HG03439 (cell line): ENCODE data around the gene FAM53A.
"Not testable (repeated sequence)": the region's sequence is repeated elsewhere in the genome, so short reads cannot be mapped to it uniquely, and the experiment has no call there.

ENCODE experiments used
- ATAC-seq: cut with Tn5 transposase; IDR thresholded peaks from one replicate; pipeline ENCODE4 v1.9.1; 2021; ENCODE audit warnings: mild to moderate bottlenecking, moderate library complexity; ENCODE audit not compliant: unreplicated experiment

Gene FAM53A

DNA sequence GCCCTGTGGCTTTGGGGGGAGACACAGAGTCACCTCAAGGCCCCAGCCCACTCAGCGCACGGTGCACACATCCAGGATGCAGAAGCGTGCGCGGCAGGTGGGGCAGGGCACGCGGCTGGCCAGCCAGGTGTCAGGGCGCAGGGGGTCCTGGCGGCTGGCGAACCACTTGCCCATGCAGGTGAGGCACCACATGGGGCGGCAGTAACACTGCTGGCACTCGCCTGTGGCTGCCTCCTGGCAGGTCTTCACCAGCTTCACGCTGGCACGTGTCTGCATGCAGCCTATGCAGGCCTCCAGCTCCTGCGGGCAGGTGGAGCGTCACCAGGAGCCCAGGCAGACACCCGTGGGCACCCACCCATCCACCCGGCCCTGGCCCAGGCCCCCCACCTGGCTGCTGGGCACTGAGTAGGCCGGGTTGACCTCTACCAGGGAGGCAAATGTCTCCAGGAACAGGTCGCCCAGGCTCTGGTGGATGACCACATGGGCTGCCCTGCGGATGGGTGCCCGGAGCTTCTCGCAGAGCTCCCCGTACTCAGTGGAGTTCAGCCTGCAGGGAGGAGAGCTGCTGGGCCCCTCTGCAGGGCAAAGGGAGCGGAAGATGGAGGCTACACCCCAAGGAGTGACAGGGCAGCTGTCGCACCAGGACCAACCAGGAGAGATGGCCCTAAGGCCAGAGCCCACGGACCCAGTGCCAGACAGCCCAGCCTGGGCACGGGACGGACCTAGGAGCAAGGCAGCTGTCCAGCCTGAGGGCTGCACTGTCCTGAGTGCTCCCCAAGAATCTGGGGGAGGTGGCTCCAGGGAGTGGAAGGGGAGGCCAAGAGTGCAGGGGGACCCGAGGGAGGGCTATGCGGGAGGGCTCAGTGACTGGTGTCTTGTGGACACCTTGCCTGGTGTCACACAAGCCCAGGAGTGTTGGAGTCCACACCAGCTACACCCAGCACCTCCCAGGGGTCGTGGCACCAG lies 33.3 kb upstream of the FAM53A start:
- no peak for ATAC-seq

DNA sequence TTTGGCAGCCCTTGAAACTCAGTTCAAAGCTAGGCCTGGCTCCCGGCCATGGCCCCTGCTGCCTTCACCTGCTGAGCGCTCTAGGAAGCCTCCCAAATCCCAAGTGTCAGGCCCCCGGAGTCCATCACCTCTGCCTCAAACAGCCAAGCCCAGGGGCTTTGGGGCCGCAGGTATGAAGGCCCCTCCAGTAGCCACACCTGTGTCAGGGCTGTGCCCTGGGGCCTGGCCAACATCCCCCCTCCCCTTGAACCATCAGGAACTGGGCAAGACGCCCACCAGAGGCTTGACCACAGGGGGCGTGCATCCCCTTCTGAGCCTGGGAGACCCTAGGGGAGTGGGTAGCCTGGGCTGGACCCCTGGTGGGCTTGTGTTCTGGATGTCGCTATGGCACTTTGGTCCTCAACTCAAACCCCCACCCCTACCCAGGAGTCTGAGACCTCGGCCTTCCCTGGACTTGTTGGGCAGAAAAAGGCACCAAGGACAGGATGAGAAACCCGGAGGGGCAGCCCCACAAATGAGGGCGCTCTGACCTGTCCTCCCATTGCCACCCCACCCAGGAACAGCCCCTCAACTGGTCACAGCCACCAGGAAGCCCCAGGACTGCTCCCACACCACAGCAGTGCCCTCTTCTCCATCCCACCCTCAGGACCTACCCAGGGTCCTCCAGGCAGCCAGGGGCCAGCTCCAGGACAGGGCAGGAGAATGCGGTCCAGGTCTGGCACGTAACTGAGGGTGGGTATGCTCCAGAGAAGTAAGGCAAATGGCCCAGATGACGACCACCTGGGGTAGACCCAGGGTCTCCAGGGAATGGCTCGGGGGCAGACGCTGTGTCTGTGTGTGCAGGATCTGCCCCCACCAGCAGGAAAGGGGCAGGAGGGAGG lies 32.2 kb upstream of the FAM53A start:
- ATAC-seq: no peak

DNA sequence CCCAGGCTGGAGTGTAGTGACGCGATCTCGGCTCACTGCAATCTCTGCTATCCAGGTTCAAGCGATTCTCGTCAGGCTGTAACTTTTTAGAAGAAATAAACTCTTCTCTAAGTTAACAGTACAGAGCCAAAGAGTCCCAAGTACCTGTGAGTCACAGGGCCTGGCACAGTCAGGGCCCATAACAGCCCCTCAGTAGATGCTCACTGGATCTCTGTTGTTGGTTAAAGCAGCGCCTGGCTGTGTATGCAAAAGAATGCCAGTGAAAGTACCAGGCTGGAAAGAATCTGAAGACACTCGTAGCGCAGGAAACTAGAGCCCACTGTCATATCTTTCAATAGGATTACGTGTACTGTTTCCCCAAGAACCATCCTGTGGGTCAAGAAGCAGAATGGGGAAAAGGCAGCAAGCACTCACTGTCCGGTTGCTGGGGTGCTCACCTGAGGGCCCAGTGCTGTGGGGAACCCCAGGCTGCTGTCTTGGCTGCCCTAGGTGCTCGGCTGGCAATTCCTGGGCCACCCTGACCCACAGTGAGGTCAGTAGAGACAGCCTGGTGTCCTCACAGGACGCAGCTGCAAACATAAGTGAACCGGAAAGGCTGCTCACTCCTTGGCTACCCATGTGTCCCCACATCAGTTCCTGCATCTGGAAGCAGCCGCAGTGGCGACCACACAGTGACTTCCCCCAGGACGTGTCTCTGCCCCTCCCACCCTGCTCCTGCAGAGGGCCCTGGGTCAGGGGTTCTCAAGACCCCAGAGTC lies 31.1 kb upstream of the FAM53A start:
- no peak for ATAC-seq

DNA sequence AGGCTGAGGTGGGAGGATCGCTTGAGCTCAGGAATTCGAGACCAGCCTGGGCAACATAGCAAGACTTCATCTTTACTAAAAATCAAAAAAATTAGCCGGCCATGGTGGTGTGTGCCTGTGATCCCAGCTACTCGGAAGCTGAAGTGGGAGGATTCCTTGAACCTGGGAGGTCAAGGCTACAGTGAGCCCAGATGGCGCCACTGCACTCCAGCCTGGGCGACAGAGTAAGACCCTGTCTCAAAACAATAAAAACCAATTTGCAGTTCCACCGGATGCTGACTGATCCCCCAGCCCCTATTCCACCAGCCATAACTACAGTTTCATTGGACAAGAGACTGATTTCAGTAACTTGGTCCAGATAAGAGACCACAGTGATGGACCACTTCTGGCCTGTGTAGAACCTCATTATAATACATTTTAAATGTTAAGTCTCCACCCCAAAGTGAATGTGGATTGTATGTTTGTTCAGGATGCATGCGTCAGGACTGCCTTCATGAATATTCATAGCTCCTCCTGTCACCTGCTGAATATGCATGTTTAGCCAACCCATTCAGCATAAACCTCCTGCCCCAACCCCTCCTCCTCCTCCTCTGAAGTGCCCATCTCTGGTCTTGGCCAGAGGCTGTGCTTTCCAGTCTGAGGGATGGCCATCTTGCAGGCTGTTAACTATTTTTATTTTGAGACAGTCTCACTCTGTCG lies 30.3 kb upstream of the FAM53A start:
- no peak for ATAC-seq

DNA sequence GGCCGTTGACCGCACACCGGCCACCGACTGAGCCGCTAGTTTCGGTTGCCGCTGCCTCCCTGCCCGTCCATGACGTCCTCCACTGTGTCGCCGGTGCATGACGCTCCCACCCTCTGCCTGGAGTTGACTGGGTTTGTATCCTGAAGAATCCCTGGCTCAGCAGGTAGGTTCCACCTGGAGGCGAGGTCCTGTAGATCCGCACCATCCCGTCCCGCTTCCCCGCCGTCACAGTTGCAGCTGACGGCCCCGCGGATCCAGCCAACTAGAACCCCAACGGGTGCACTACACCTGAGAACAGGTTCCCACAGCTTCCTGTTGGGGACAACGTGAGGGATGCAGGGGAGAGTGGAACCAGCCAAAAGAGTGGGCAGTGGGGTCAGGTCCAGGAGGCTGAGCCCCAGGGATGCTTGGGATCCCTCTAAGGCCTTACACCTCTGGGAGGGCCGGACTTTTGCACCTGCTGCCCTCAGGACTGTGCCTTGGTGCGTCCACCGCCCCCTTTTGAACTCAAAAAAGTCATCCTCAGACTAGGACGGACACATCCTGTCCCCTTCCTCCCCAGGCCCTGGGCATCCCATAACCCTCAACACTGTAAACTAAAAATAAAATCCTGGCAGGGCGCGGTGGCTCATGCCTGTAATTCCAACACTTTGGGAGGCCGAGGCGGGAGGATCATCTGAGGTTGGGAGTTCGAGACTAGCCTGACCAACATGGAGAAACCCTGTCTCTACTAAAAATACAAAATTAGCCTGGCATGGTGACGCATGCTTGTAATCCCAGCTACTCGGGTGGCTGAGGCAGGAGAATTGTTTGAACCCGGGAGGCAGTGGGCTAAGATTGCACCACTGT lies 29.1 kb upstream of the FAM53A start:
- ATAC-seq: peak; percentile 17

DNA sequence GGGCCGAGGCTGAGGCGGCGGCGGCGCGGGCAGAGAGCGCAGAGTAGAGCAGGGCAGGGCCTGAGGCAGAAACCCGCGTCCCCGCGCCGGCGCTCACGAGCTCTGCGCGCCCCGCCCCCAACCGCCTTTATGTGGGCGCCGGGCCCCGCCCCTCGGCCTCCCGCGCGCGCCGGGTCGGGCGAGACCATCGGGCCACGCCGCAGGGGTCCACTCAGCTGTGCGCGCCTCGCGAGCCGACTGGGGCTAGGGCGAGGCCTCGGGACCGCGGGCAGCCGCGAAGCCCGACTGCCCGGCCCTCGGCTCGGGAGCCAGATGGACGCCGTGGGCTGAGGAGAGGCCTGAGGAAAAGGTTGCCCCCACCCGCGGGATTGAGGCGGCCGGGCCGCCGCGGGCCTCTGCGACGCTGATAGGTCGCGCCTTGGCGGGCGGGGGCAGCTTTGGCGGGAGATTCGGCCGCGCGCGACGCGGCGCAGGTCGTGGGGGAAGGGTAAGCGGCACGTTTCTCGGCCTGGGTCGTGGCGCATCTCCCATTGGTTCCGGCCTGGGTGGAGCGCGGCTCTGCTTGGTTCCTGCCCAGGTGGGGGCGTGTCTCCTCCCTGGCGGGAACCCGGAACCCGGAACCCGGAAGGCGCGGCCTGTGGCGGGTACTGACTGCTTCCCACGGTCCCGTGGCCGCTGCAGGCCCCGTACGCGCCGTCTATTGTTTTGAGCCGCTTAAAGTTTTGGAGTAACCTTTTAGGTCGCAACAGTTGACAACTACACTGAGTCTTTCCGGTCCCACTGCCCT lies 28.3 kb upstream of the FAM53A start, which contains the start of gene SLBP:
Gene SLBP (minus strand): TSS at position 104 of the 787 bp plus-strand sequence. CDS start 131 bp downstream, outside the sequence.
- peak; percentile 72 for ATAC-seq

DNA sequence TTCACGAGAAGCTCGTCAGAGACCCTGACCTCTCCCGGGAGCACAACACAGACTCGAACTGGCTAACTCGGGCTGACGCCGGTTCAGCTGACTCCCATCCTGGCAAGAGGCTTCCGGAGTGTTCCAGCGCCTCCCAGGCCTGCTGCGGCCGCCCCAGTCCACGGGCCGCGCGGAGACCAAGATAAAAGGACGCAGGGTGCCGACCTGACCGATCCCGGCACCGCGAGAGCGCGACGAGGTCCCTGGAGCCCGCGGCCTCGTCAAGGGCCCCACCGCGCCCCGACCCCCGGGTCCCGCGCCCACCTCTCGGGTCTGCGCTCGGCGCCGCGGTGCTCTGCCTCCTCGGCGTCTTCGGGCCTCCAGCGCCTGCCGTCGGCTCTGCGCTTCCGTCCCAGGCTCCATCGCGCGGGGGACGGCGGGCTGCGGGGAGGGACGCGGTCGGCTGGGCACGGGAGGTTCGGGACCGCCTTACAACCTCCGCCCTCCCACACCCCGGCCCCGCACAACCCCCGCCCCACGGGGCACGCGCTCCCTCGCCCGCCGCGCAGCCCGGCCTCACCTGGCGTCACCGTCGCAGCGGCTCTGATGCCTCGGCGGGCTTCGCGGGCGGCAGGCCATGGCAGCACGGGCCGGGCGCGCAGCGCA lies 27.6 kb upstream of the FAM53A start:
- peak; percentile 10 for ATAC-seq

DNA sequence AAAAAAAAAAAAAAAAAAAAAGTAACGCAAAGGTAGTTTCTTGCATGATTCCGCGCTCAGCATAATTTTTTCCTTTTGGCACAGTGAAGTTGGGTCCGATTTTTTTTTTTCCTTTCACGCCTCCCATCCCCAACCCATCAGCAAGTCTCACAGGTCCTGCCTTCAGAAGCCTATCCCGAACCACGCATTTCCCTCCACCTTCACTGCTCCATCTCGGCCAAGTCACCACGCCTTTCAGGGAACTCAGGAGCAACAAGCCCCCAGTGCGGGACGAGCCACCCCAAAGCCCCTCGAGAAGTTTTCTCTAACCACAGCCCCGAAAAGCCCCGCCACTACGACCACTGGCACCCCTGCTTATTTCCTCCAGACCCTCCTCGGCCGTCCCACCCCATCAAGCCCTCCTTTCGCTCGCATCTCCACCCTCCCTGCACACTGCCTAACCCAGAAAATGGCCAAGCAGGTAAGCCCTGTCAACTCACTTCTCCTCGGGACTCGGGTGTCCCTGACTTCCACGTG lies 27.0 kb upstream of the FAM53A start:
- ATAC-seq: no peak

DNA sequence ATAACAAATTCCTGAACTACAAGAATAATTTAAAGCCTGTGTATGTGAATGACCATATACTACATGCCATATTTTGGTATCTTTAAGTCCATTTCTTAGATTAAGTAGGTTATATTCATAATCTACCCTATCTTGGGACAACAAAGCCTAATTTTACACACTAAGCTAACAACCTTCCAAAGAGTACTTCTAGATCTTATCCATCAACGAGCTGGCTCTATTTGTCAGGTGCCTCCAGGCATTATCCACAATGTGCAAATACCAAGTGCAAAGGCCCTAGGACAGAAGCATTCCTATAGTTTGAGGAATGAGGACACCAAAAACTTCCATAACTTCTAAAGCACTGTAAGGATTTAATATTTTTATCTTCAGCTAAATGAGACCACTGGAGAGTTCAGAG lies 24.5 kb upstream of the FAM53A start:
- no peak for ATAC-seq

DNA sequence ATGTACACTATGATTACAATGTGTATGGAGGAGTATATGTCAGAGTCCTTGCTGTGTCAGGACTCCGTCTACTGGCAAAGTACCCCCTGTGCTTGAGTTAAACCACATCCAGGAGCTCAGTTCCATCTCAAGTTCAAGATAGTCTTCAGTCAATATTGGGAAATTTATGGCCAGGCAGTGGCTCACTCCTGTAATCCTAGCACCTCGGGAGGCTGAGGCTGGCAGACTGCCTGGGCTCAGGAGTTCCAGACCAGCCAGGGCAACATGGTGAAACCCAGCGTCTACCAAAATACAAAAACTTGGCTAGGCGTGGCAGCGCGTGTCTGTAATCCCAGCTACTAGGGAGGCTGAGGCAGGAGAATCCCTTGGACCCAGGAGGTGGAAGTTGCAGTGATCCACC lies 22.2 kb upstream of the FAM53A start:
- ATAC-seq: no peak

DNA sequence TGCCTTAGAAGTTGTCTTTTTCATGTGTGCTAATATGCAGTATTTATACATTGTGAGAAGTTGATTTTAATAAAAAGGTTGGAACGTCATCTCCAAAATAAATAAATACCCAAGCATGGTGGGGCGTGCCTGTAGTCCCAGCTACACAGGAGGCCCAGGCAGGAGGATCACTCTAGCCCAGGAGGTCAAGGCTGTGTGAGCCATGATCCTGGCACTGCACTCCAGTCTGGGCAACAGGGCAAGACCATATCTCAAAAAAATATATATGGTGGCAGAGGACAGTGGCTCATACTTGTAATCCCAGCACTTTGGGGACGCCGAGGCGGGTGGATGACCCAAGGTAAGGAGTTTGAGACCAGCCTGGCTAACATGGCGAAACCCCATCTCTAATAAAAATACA lies 21.6 kb upstream of the FAM53A start:
- ATAC-seq: no peak

DNA sequence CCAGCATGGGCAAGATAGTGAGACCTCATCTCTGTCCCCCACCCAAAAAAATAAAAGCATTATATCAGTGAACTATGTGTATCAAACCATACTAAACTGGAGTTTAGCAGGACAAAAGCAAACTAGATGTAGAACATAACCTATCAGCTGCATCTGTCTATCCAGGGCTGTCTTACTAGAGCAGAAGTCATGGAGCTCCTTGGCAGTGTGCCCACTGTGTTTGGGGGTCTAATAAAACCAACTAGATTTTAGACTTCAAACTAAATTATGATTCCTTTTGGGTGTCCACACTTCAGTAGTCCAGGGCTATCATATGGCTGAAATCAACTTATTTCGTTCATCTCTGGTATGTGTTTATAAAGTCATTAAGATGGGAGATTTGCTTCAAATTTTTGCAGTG lies 19.8 kb upstream of the FAM53A start:
- no peak for ATAC-seq

DNA sequence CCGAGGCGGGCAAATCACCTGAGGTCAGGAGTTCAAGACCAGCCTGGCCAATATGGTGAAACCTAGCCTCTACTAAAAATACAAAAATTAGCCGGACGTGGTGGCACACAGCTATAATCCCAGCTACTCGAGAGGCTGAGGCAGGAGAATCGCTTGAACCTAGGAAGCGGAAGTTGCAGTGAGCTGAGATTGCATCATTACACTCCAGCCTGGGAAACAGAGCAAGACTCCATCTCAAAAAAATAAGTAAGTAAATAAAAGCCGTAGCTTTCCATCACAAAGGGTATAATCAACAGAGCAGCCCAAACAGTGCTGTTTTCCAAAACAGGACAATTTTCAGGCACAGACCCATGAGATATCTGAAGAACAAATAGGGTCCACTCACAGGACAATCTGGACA lies 17.6 kb upstream of the FAM53A start:
- ATAC-seq: not testable (repeated sequence)

DNA sequence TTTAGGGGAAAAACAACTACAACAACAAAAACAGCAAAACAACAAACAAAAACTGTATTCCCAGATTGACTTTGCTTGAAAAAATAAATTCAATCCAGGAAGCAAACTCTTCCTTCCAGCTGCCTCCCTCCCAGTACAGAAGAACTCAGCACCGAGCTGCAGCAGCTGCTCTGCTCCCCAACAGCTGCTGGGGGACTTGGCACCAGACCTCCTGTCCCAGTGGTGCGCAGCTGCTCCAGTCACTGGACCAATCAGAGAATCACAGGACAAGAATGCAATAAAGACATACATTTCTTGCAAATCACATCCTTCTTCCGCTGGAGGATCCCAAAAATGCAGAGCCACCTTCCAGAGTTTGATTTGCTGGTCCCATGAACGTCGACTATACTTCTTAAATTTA lies 11.8 kb upstream of the FAM53A start:
- ATAC-seq: no peak

DNA sequence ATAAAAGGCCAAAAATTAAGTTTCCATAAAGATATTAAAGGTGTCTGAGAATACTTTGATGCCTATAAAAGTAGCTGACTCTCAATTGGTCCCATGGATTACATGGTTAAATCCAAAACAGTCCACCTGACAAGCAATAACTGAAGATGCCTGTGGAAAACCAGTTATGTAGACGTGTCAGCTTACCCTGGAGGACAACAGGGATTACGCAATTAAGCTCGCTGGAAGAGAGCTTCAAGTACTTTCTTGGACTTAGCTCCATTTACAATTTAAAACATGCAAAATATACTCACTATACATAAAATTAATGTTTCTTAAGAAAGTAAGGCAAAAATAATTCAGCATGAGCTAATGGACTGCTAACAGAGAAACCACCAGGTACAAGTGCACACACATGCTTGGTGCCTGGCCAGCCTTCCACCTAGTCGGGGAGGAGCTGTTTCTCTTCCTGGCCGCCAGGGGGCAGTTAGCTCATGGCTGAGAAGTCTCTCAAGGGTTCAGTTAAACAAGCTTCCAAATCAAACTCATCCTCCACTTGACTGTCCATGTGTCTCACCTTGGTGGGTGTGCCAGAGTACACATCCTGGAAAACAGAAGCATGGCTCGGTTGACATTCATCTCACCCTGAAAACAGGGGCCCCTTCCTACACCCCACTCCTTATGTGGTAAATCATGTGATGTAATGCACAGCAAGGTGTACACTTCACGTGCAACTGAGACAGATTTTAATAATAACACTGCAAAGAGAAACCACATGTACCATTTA lies 9.2 kb upstream of the FAM53A start:
- peak; percentile 72 for ATAC-seq

DNA sequence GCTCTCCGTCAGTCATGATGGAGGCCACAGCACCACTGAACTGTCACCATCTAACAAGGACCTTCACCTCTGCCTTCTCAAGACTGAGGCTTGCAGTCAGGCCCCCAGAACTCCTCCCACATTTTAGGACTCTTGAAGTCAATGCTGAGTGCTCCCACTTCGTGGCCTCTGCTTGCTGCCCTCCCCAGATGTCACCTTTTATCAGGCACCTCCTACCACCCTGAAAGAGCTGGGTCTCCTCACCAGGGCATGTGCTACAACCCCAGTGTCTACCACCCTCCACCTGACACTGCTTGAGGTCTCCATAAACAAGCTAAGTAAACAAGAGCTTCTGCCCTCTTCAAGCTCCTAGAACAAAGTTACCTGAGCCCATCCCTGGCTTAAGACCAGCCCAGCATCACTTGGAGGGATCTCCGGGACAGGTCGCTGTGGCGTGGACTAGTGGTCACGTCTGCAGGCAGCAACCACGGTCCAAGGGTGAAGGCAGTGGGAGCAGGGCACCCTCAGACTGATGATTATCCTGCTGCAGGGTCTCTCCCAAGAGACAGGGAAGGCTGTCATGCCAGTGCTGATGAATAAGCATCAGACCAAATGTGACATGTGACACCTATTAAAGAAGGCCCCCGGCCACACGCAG lies 7.7 kb upstream of the FAM53A start:
- no peak for ATAC-seq

DNA sequence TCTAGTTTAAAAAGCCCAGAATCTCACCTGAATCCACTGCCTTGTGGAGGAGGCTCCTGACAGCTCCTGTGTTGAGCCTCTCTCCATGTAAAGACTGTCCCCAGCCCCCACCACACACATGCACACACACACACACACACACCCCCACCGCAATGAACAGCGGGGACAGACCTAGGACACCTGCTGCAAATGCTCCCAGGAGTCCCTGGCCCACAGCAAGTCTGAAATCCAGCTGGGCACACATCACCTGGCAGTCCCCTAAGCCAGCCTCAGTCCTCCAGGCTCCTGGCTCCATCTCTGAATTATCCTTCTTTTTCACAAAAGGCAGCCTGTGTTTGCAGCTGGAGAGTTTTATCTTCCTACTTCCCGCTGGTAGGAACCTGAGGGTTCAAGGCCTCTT lies 6.6 kb upstream of the FAM53A start:
- ATAC-seq: no peak
